Calu3 (cell line): ENCODE measurements around the gene SKAP2. TPM values are rescaled to one million over a fixed set of nuclear protein-coding genes. Genes with fewer than 3 reads are reported as not detected.

Experiments
- BruUV-seq: library from RNA; stranded (reverse); fragments of 400-500 nt; replicated peaks from 2 replicates; lab custom pipeline; 2021; lab: Mats Ljungman, UMichigan
- CTCF ChIA-PET: fragments of 300-600 bp; sonication (Branson Sonifier 250); formaldehyde crosslinking; loops from one replicate; lab custom pipeline; 2022; ENCODE audit warnings: antibody characterized with exemption; lab: Charles Lee
- DNase-seq: peaks from one replicate; pipeline ENCODE4 v3.0.0; 2022
- H3K27ac Mint-ChIP-seq: one replicate; pipeline ENCODE4 v1.8.0; 2022; ENCODE audit warnings: mixed read lengths; ENCODE audit not compliant: unreplicated experiment
- H3K27me3 Mint-ChIP-seq: one replicate; pipeline ENCODE4 v1.8.0; 2022; ENCODE audit warnings: mixed read lengths; ENCODE audit not compliant: unreplicated experiment
- H3K36me3 Mint-ChIP-seq: one replicate; pipeline ENCODE4 v1.8.0; 2022; ENCODE audit warnings: mild to moderate bottlenecking, moderate library complexity, mixed read lengths; ENCODE audit not compliant: insufficient read depth, unreplicated experiment
- H3K4me1 Mint-ChIP-seq: one replicate; pipeline ENCODE4 v1.8.0; 2022; ENCODE audit warnings: mild to moderate bottlenecking, low read depth, mixed read lengths; ENCODE audit not compliant: unreplicated experiment
- H3K4me3 Mint-ChIP-seq: one replicate; pipeline ENCODE4 v1.8.0; 2022; ENCODE audit warnings: mild to moderate bottlenecking, low read depth, moderate library complexity, mixed read lengths; ENCODE audit not compliant: unreplicated experiment
- H3K9me3 Mint-ChIP-seq: one replicate; pipeline ENCODE4 v1.8.0; 2022; ENCODE audit warnings: low read depth, mixed read lengths; ENCODE audit not compliant: unreplicated experiment
- CTCF ChIP-seq: fragments of 200-600 bp; IDR thresholded peaks from one replicate; pipeline ENCODE4 v1.8.0; 2022; ENCODE audit warnings: antibody characterized with exemption; ENCODE audit not compliant: unreplicated experiment
- intact Hi-C: fragments of 100-400 bp; cut with micrococcal nuclease; formaldehyde crosslinking; loops from one replicate; pipeline ENCODE4 v1.10.0; 2022; ENCODE audit not compliant: unreplicated experiment
- total RNA-seq: library from RNA; stranded (reverse); gene quantifications from 2 replicates; pipeline ENCODE4 v1.2.3, GENCODE V29; 2022

The SKAP2 gene
- total RNA-seq, 1 experiment from 2014 or later, result 83.1 TPM

DNA sequence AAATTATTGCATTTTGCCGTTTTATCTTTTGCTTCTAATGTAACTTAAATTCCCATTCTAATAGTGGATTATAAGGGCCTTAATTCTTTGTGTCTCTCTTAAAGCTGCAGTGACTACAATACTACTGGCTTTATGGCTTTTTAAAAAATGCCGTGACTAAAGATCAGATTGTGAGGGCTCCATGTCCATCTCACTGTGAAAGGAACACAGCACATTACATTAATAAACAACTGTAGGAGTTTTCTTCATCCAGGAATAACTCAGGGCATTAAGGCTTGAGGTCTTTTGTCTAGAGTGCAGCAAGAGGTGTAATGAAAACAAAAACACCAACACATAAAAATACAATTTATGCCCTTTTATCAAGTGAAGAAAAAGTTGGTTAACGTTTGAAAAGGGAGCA, 205.3 kb downstream of the SKAP2 start:
- BruUV-seq, result no TSS peak
- H3K4me3 Mint-ChIP-seq, result no peak overlapping the region
- no peak overlapping the region for H3K27ac Mint-ChIP-seq
- intact Hi-C loops, result no loop called here
- CTCF ChIA-PET, result interaction anchor here (0.6 kb wide), 1 partner anchor 1762 kb away, joined by 4 read pairs; no protein-coding TSS in a partner anchor
- no peak for TF ChIP-seq CTCF
- peaks cover 29% of the 10 kb centered on the region for H3K4me1 Mint-ChIP-seq
- H3K36me3 Mint-ChIP-seq, result no peaks in the 10 kb centered on the region
- no peaks in the 10 kb centered on the region for H3K9me3 Mint-ChIP-seq
- no peak for DNase-seq
- H3K27me3 Mint-ChIP-seq, result no peaks in the 10 kb centered on the region

- no peak for DNase-seq
- CTCF ChIA-PET, result interaction anchor here (3.1 kb wide), 1 partner anchor 289 kb away, joined by 12 read pairs; no protein-coding TSS in a partner anchor
Observed at GRCh38 chr7:26658389-26659084, 205.9 kb downstream of the SKAP2 start.

GRCh38 chr7:26657686-26658388, 206.6 kb downstream of the SKAP2 start:
- CTCF ChIA-PET, result interaction anchor here (1.1 to 3.1 kb wide), 2 partner anchors 274 to 289 kb away, joined by 3 to 12 read pairs; no protein-coding TSS in a partner anchor
- TF ChIP-seq CTCF, result no peak
- intact Hi-C loops, result no loop called here
- H3K36me3 Mint-ChIP-seq, result peaks cover 8% of the 10 kb centered on the region
- H3K4me3 Mint-ChIP-seq, result no peak overlapping the region
- no peak overlapping the region for H3K27ac Mint-ChIP-seq
- H3K9me3 Mint-ChIP-seq, result no peaks in the 10 kb centered on the region
- H3K27me3 Mint-ChIP-seq, result no peaks in the 10 kb centered on the region
- no peak for DNase-seq
- H3K4me1 Mint-ChIP-seq, result peaks cover 34% of the 10 kb centered on the region
- BruUV-seq, result no TSS peak

More at GRCh38 chr7:26658389-26659084, 205.9 kb downstream of the SKAP2 start:
- Mint-ChIP-seq H3K27ac (no peak overlapping the region), H3K27me3 (no peaks in the 10 kb centered on the region), H3K4me1 (peaks cover 29% of the 10 kb centered on the region), H3K9me3 (no peaks in the 10 kb centered on the region), H3K36me3 (peaks cover 3% of the 10 kb centered on the region), H3K4me3 (no peak overlapping the region)
- intact Hi-C loops, result no loop called here
- TF ChIP-seq CTCF, result no peak
- BruUV-seq, result no TSS peak

- Mint-ChIP-seq H3K36me3 (peaks cover 8% of the 10 kb centered on the region), H3K4me3 (no peak overlapping the region), H3K27ac (no peak overlapping the region), H3K9me3 (no peaks in the 10 kb centered on the region), H3K27me3 (no peaks in the 10 kb centered on the region), H3K4me1 (peaks cover 37% of the 10 kb centered on the region)
- no peak for TF ChIP-seq CTCF
- BruUV-seq, result no TSS peak
- CTCF ChIA-PET, result interaction anchor here (0.7 to 3.1 kb wide), 3 partner anchors 208 to 288 kb away, joined by 3 to 12 read pairs (median 3); no protein-coding TSS in a partner anchor
- intact Hi-C loops, result no loop called here
- DNase-seq, result no peak
Observed at GRCh38 chr7:26657206-26657641, 207.2 kb downstream of the SKAP2 start.
